Measurements from ENCODE around the gene NOP16.

The NOP16 gene

DNA sequence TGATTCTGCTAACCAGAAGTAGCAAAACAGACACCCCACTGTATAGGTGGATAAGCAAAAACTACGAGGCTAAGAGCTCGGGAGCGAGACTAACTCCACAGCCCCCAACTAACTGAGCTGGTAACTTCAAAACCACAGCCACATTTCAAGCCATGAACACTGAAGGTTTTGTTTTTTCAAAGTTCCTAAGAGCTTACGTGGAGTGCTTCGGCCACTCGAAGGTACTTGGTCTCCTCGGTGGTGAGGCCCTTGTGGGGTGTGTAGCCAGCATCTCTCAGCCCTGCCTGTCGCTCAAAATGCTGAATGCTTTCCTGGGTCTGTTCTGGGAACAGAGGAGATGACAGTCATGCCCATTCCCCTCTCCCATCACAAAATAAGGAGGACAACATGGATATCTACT lies 38.0 kb downstream of the NOP16 start:
- H3K27ac Mint-ChIP-seq = no peak overlapping the region
- peaks cover 68% of the 10 kb centered on the region for H3K36me3 Mint-ChIP-seq (ENCODE audit: low read depth)
- H3K4me1 Mint-ChIP-seq (ENCODE audit: low read depth) = no peaks in the 10 kb centered on the region
- no peaks in the 10 kb centered on the region for H3K27me3 Mint-ChIP-seq (ENCODE audit: low read depth)
- H3K4me3 Mint-ChIP-seq = no peak overlapping the region
- no peaks in the 10 kb centered on the region for H3K9me3 Mint-ChIP-seq
- no peak for DNase-seq (ENCODE audit: low spot score)

DNA sequence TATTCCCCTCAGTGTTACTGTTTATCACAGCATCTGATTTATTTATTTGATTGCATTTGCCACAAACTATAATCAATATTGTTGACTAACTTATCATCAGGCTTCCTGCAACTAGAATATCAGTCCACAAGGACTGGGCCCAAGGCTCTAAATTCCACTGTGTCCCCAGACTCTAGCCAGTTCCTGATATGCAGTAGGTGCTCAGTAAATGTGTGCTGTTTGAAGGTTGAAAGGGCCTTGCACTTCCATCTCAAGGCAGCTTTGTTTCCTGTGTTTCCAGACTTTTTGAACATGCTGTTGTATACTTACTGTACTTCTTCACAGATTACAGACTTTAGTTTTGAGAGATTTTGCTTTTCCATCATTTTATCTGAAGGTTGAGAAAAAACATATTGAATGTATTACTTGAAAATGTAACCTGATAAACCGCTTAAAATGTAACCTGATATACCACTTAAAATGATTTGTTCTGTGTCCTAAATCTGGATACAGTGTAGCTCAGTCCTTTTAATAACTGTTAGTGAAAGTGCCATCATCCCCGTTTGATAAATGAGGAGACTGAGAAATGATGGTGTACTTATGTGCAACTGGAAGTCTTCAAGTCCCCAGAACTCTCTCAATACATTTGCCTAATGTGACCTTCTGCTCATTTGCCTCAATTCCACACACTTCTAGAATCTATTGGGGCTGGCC lies 45.5 kb downstream of the NOP16 start:
- no peaks in the 10 kb centered on the region for H3K9me3 Mint-ChIP-seq
- DNase-seq (ENCODE audit: low spot score) = no peak
- no peak overlapping the region for H3K4me3 Mint-ChIP-seq
- peak overlapping the region; percentile 21 for H3K27ac Mint-ChIP-seq
- no peaks in the 10 kb centered on the region for H3K4me1 Mint-ChIP-seq (ENCODE audit: low read depth)
- H3K36me3 Mint-ChIP-seq (ENCODE audit: low read depth) = peaks cover 25% of the 10 kb centered on the region
- no peaks in the 10 kb centered on the region for H3K27me3 Mint-ChIP-seq (ENCODE audit: low read depth)

DNA sequence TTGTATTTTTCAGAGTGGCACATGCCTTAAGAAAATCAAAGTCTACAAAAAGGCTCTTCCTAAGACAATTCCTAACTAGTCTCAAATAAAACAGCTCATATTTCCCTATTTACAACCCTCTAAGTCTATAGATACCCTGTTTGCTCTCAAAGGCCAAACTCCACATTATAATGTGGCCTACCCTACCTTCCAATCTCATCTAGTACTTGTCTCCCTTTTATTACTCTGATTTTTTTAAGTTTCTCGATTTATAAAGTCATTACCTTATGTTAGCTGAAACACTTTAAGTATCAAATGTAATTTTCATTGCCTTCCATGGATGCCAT lies 46.3 kb downstream of the NOP16 start:
- no peak overlapping the region for H3K27ac Mint-ChIP-seq
- H3K4me1 Mint-ChIP-seq (ENCODE audit: low read depth) = no peaks in the 10 kb centered on the region
- no peaks in the 10 kb centered on the region for H3K9me3 Mint-ChIP-seq
- no peak for DNase-seq (ENCODE audit: low spot score)
- peaks cover 19% of the 10 kb centered on the region for H3K36me3 Mint-ChIP-seq (ENCODE audit: low read depth)
- H3K27me3 Mint-ChIP-seq (ENCODE audit: low read depth) = no peaks in the 10 kb centered on the region
- H3K4me3 Mint-ChIP-seq = no peak overlapping the region

- Mint-ChIP-seq H3K9me3 (no peaks in the 10 kb centered on the region), H3K36me3 (ENCODE audit: low read depth) (peaks cover 19% of the 10 kb centered on the region), H3K27ac (no peak overlapping the region), H3K27me3 (ENCODE audit: low read depth) (no peaks in the 10 kb centered on the region), H3K4me3 (no peak overlapping the region), H3K4me1 (ENCODE audit: low read depth) (no peaks in the 10 kb centered on the region)
- no peak for DNase-seq (ENCODE audit: low spot score)
These were observed 46.9 kb downstream of the NOP16 start for GRCh38 chr5:176341325-176342157.

DNA sequence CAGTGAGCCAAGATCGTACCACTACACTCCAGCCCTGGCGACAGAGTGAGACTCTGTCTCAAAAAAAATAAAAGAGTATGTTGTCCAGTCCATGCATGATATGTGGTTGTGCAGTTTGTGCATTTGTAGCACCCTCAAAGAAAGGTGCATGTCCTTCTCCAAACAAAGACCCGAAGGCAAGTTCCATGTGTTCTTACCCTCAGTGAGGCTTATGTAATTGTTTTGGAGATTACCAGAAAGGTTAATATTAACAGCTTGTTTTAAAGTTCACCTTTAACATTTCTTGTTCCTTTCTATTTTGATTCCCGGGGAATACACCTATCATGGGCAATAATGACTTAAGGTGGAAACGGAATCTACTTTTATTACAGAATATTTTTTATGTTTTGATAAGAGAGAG lies 49.1 kb downstream of the NOP16 start:
- Mint-ChIP-seq H3K27ac (no peak overlapping the region), H3K27me3 (ENCODE audit: low read depth) (no peaks in the 10 kb centered on the region), H3K9me3 (peaks cover 4% of the 10 kb centered on the region), H3K36me3 (ENCODE audit: low read depth) (peaks cover 17% of the 10 kb centered on the region), H3K4me1 (ENCODE audit: low read depth) (no peaks in the 10 kb centered on the region), H3K4me3 (no peak overlapping the region)
- DNase-seq (ENCODE audit: low spot score) = no peak

- Mint-ChIP-seq H3K27me3 (ENCODE audit: low read depth) (no peaks in the 10 kb centered on the region), H3K36me3 (ENCODE audit: low read depth) (peaks cover 22% of the 10 kb centered on the region), H3K4me1 (ENCODE audit: low read depth) (no peaks in the 10 kb centered on the region), H3K4me3 (no peak overlapping the region), H3K27ac (no peak overlapping the region), H3K9me3 (peaks cover 12% of the 10 kb centered on the region)
- no peak for DNase-seq (ENCODE audit: low spot score)
These were observed 50.5 kb downstream of the NOP16 start for GRCh38 chr5:176337913-176338312.

DNA sequence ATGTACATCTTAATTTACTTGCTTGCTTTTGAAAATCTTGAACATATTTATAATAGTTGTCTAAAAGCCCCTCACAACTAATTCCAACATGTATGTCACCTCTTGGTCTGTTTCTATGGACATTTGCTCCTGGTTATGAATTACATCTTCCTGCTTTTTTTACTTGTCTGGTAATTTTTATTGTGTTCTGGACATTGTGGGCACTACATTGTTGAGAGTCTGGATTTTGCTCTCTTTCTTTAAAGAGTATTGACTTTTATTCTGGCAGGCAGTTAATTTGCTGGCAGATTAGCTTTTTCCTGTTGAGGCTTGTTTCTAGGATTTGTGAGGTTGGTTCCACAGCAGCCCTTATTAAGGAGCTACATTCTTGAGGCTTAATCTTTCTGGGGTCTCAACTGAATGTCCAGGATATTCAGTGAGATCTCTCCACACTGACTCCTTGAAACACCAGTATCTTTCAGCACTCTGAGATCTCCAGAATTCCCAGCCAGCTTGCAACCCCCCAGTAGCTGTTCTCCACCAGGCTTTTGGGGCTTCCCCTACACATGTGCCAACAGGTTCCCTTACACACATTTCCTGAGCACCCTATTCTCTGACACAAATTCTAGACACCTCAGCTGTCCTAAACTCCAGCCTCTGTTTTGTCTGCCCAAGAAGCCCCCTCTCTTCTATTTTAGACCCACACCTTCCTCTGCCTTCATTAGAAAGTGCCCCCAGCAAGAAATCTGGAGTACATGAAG lies 54.2 kb downstream of the NOP16 start:
- peaks cover 22% of the 10 kb centered on the region for H3K36me3 Mint-ChIP-seq (ENCODE audit: low read depth)
- no peaks in the 10 kb centered on the region for H3K4me1 Mint-ChIP-seq (ENCODE audit: low read depth)
- H3K4me3 Mint-ChIP-seq = no peak overlapping the region

More for the DNA sequence above, 54.2 kb downstream of the NOP16 start:
- Mint-ChIP-seq H3K9me3 (peaks cover 12% of the 10 kb centered on the region), H3K27ac (no peak overlapping the region), H3K27me3 (ENCODE audit: low read depth) (no peaks in the 10 kb centered on the region)
- no peak for DNase-seq (ENCODE audit: low spot score)
